ENCODE results near the gene ZNF474.

Gene ZNF474

GRCh38 chr5:122119205-122119604 lies 10.1 kb upstream of the ZNF474 start:
- no peak for FAIRE-seq

- FAIRE-seq = no peak
Observed at GRCh38 chr5:122120493-122120892, 8.9 kb upstream of the ZNF474 start.

DNA sequence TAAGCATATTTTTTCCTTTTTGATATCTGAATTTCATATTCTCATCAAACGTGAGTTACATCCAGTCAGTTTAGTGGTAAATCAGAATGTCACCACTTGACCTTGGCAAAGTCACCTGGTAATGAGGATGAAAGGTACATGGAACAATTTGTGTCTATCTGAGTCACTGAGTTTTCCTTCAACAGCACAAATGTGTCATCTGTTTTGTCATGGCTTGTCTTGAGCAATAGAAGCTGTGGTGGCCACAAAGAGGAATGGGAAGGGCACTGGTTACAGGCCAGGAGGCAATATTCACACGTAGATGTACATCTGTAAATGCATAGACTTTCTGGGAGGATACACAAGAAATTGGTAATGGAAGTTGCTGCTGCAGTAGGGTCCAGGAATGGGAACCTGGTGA lies 8.4 kb upstream of the ZNF474 start:
- no peak for FAIRE-seq

- FAIRE-seq = no peak
Observed at GRCh38 chr5:122121479-122122465, 7.6 kb upstream of the ZNF474 start.

- no peak for FAIRE-seq
Observed at GRCh38 chr5:122124766-122125165, 4.6 kb upstream of the ZNF474 start.

DNA sequence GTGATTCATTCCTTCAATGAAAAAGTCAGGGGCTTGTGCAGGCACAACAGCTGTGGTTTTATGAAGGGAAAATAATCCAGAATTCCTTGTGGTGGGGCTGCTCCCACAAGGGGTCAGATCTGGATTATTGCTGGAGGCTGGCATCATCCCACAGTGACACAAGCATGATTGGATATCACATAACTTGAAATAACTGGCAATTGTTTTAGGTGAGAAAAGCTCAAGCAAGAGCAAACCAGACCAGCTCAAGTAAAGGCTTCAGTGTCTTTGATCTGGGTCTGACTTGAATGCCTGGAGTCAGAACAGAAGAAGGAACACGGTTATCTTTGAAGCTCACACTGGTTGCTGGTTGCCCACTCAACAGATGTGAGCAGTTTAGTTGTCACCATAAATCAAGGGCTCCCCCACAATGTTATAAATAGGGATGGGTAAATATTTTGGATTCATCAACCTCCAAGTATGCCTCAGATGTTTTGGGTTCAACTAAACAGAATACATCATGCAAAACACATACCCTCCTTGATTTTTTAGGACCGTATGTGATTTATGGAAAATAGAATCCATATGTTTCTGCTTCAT lies 3.1 kb upstream of the ZNF474 start:
- no peak for FAIRE-seq

DNA sequence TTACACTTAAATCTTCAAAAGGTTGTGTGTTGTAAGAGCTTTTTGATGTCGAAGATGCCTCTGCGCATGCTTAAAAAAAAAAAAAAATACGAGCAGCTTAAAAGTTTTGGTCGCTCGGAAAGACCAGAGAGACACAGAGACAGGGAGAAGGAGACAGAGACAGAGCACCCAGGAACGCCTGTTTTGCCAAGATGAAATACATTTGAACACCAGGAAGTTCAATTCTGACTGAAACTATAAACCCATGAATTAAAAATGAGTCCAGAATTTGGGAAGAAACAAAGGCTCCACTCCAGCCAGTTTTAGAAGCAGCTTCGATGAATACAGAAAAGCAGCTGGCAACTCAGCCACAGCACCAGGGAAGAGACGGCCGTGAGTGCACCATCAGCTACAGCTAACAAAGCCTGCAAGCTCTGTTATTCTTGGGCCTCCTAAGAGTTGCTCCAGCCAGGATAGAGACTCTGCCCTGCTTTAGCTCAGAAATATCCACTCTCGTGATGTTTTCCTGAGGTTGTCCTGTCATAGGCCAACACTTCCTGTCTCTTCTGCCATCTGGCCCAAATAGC lies 2.5 kb upstream of the ZNF474 start:
- no peak for FAIRE-seq

GRCh38 chr5:122130152-122130551 lies 806 bp downstream of the ZNF474 start:
- FAIRE-seq = no peak

GRCh38 chr5:122137702-122138101 lies 8.4 kb downstream of the ZNF474 start:
- no peak for FAIRE-seq

DNA sequence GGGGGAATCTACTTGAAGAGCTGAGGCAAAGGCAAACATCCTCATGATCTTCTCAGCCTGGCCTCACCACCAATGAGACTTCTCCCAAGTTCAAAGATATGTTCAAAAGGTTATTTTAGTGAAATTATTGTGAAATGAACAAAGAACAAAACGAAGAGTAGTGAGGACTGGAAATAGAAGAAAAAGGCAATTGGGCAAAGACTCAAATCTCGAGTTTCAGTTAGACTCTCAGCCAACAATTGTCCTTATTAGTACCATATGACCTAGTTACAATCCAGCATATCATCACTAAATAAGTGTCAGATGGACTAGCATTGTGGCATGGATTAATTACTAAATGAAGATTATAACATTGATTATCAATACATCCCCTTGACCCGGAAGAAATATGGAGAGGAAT lies 9.0 kb downstream of the ZNF474 start:
- FAIRE-seq = no peak

- no peak for FAIRE-seq
Observed at GRCh38 chr5:122140900-122141299, 11.6 kb downstream of the ZNF474 start.

- no peak for FAIRE-seq
Observed at GRCh38 chr5:122141751-122142150, 12.4 kb downstream of the ZNF474 start.

- no peak for FAIRE-seq
Observed at GRCh38 chr5:122142480-122143164, 13.3 kb downstream of the ZNF474 start.

DNA sequence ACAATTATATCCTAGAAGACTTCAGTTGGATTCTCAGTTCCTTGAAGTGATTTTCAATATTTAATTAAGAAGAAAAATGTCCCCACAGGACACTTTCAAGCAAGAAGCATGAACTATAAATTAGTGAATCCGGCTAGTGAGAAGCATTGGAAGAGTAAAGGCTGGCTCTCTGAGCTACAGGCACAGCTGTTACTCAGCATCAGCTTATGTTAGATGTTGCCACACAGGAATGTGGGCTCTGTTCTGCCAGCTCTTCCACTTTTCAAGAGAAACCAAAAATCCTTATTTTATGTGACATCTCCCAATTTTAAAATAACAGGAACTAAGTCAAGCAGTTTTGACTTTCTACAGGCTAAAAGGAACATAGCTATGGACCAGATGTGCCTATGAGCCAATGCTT lies 14.9 kb downstream of the ZNF474 start:
- no peak for FAIRE-seq

- FAIRE-seq = no peak
Observed at GRCh38 chr5:122145906-122146305, 16.6 kb downstream of the ZNF474 start.

DNA sequence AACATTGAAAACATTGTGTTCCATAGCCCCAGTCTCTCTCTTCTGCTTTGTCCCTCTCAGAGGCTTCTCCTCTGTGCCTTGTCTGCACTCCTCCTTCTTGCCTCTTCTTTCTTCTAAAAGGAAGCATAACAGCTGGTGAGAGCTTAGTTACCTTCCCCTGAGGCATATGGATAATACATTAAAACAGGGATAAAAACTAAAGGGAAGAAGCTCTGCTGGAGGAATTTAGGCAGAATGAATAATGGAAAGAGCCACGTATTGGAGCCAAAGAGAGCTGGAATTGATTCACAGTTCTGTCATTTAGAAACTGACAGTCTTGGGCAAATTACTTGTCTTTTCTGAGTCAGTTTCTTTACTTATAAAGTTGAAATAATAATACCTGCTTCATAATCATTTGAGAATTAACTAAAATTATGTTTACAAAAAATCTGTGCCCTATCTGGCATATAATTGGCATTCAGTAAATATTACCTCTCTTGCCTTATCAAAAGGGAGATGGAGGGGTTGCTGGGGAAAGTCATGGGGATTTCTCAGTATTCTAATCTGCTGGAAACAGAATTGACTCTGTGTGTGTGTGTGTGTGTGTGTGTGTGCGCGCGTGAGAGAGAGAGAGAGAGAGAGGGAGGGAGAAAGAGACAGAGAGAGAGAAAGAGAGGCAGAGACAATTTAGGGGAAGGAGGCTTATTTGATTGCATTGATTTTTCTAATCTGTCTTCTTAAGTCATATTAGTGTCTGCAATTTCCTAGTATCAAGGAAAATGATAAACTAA lies 20.2 kb downstream of the ZNF474 start:
- FAIRE-seq = no peak

DNA sequence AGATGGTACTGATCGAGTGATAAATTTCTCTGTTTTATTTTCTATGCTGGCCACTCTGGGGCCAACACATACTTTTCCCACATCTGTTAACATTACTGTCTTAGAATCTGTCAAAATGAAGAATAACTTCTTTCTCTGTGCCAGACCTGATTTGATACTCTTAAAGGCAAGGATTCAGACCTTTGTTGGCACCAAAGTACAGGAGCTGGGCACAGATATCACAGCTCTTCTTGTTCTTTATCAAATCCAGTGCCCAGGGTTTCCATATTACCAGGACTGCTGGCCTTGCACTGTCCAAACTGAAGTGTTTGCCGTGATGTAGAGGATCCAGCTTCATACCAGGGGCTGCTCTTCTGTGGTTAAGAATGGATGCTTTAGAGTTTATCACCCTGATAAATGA lies 20.9 kb downstream of the ZNF474 start:
- FAIRE-seq = no peak

DNA sequence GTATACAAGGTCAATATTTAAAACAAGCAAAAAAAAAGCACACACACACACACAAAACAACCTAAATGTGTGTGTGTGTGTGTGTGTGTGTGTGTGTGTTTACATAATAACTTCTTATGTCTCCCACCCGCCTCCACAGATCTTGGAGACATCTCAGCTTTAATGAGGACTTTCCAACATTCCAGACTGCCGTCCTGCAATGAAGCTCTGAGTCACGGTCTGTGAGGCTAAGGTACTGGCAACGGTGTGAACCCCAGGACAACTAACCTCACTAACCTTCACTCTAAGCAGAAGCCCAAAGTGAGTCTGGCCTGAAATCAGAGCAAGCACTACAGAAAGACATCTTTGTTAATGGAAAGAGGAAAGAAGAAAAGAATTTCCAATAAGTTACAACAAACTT lies 22.3 kb downstream of the ZNF474 start:
- no peak for FAIRE-seq

GRCh38 chr5:122152266-122152900 lies 23.0 kb downstream of the ZNF474 start:
- FAIRE-seq = no peak

DNA sequence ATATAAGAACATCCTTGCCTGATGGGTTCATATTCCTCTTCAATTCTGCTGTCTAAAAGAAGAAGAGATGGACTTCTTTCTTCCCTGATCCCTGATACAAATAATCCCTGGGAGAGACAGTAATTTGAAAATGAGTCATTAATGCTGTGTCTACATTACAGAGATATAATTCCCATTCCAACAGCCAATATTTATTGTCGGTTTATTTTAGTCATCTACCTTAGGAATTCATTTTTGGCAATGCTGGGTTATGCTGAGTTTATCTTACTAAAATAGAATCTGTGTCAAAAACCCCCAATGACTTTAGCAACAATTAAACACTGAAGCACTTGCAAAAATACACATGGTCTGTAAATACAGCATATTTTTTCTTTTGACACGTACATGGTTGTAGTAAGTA lies 23.9 kb downstream of the ZNF474 start:
- no peak for FAIRE-seq

- no peak for FAIRE-seq
Observed at GRCh38 chr5:122153774-122154173, 24.4 kb downstream of the ZNF474 start.

DNA sequence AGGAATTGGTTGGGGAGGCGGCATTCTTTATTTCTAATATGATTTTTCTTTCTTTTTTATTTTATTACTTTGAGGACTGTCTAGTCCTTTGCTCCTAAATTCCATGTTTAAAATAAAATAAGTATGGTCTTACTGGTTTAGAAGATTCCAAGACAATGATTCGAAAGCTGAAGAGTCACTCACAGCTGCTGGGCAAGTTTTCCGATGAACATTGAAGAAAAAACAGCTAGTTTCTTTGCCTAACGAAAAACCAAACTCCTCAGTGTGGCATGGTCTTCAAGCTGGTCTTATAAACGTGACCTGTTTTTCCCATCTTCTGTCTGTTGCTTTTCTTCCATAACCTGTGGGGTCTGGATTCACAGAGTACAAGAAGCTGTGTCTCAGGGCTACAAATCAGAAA lies 25.1 kb downstream of the ZNF474 start:
- FAIRE-seq = no peak

Data from A204.1 (cell line).